Measurements from ENCODE around the gene IL2RA. TPM values are rescaled to one million over a fixed set of nuclear protein-coding genes. Genes with fewer than 3 reads are reported as not detected.

Gene IL2RA
- total and polyA plus RNA-seq, 10 of the 15 experiments (the other 5 are each of a cell fraction or from before 2014, with no cell fraction given) = 2.2 to 6.0 (median 4.9) TPM

- in situ Hi-C loops (cut with MboI) (loop anchor here (5.0 to 10.0 kb wide), 2 partner anchors 72 to 395 kb away; no protein-coding TSS in a partner anchor), intact Hi-C loops (cut with micrococcal nuclease; ENCODE audit: unreplicated experiment) (no loop called here)
- Histone ChIP-seq H3K9me3 (replicated peaks; ENCODE audit: control insufficient read depth, insufficient read depth, low read length) (peaks cover 5% of the 10 kb centered on the region; the same call in 2 of the 3 replicates), H4K20me1 (ENCODE audit: control insufficient read depth, insufficient read depth) (no peaks in the 10 kb centered on the region), H3K27me3 (replicated peaks in 1 of 2; ENCODE audit: control insufficient read depth in 2 of 2, insufficient read depth in 2 of 2, low read length in 1 of 2) (no peaks in the 10 kb centered on the region), H3K79me2 (ENCODE audit: control insufficient read depth, insufficient read depth, low read length) (no peaks in the 10 kb centered on the region), H3K27ac (ENCODE audit: control insufficient read depth, insufficient read depth) (no peak overlapping the region), H2AFZ (ENCODE audit: control insufficient read depth, low read depth, low read length) (no peak overlapping the region), H3K36me3 (ENCODE audit: control insufficient read depth in 2 of 2, insufficient read depth in 2 of 2, low read length in 1 of 2) (no peaks in the 10 kb centered on the region), H3K4me3 (no peak overlapping the region), H3K9ac (ENCODE audit: control insufficient read depth, insufficient read depth, low read length) (no peak overlapping the region), H3K4me2 (ENCODE audit: control insufficient read depth, insufficient read depth) (no peak overlapping the region), H3K4me1 (ENCODE audit: control insufficient read depth, insufficient read depth, low read length) (no peaks in the 10 kb centered on the region)
- ChIA-PET SMC1A (ENCODE audit: uncharacterized antibody, unreplicated experiment) (interaction anchor here (1.0 to 8.2 kb wide), 4 partner anchors 34 to 77 kb away, joined by 4 to 81 read pairs (median 5); no protein-coding TSS in a partner anchor), RAD21 (ENCODE audit: unreplicated experiment) (interaction anchor here (0.7 to 1.2 kb wide), 4 partner anchors 42 to 80 kb away, joined by 3 to 5 read pairs (median 4); no protein-coding TSS in a partner anchor), POLR2A (interaction anchor here (0.5 to 0.9 kb wide), 3 partner anchors 30 to 116 kb away, joined by 3 to 5 read pairs (median 3); partner anchors contain the start of gene IL2RA), CTCF (interaction anchor here (0.9 to 5.4 kb wide), 4 partner anchors 32 to 322 kb away, joined by 3 to 24 read pairs (median 4); partner anchors contain the start of gene IL15RA)
- DNase-seq (ENCODE audit: low read depth, low spot score) (no peak), ATAC-seq (no peak), FAIRE-seq (no peak)
- BruUV-seq (replicated peaks) = no TSS peak
- 71% methylated on average over 4 of the region's 4 CpGs for WGBS (ENCODE audit: insufficient coverage, insufficient replicate concordance, low lambda C conversion rate, missing lambda C conversion rate)
- no peak for TF ChIP-seq CEBPB (IDR thresholded peaks at IDR 0.05; ENCODE audit: borderline replicate concordance in 1 of 2, low read depth in 2 of 2, low read length in 2 of 2)
- no peak for TF ChIP-seq IRF4 (IDR thresholded peaks at IDR 0.05; ENCODE audit: low read depth, low read length)
- TF ChIP-seq, protein P1, sequence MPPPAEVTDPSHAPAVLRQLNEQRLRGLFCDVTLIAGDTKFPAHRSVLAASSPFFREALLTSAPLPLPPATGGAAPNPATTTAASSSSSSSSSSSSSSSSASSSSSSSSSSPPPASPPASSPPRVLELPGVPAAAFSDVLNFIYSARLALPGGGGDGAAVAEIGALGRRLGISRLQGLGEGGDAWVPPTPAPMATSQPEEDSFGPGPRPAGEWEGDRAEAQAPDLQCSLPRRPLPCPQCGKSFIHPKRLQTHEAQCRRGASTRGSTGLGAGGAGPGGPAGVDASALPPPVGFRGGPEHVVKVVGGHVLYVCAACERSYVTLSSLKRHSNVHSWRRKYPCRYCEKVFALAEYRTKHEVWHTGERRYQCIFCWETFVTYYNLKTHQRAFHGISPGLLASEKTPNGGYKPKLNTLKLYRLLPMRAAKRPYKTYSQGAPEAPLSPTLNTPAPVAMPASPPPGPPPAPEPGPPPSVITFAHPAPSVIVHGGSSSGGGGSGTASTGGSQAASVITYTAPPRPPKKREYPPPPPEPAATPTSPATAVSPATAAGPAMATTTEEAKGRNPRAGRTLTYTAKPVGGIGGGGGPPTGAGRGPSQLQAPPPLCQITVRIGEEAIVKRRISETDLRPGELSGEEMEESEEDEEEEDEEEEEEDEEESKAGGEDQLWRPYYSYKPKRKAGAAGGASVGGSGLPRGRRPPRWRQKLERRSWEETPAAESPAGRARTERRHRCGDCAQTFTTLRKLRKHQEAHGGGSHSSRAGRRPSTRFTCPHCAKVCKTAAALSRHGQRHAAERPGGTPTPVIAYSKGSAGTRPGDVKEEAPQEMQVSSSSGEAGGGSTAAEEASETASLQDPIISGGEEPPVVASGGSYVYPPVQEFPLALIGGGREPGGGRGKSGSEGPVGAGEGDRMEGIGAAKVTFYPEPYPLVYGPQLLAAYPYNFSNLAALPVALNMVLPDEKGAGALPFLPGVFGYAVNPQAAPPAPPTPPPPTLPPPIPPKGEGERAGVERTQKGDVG (CRISPR knock-in tag; IDR thresholded peaks at IDR 0.05) = no peak
- no peak for TF ChIP-seq ZNF592 (IDR thresholded peaks at IDR 0.05)
- TF ChIP-seq ZSCAN29 (IDR thresholded peaks at IDR 0.05) = no peak
- no peak for TF ChIP-seq SKIL (IDR thresholded peaks at IDR 0.05; ENCODE audit: low read depth, poor library complexity, severe bottlenecking)
- no peak for TF ChIP-seq ZNF207 (IDR thresholded peaks at IDR 0.05; ENCODE audit: borderline replicate concordance)
- TF ChIP-seq, protein P2, sequence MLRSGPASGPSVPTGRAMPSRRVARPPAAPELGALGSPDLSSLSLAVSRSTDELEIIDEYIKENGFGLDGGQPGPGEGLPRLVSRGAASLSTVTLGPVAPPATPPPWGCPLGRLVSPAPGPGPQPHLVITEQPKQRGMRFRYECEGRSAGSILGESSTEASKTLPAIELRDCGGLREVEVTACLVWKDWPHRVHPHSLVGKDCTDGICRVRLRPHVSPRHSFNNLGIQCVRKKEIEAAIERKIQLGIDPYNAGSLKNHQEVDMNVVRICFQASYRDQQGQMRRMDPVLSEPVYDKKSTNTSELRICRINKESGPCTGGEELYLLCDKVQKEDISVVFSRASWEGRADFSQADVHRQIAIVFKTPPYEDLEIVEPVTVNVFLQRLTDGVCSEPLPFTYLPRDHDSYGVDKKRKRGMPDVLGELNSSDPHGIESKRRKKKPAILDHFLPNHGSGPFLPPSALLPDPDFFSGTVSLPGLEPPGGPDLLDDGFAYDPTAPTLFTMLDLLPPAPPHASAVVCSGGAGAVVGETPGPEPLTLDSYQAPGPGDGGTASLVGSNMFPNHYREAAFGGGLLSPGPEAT (IDR thresholded peaks at IDR 0.05; ENCODE audit: low read depth) = no peak
- TF ChIP-seq FOS (IDR thresholded peaks at IDR 0.05; ENCODE audit: borderline replicate concordance, extremely low read depth, insufficient read length) = no peak
- TF ChIP-seq BACH1 (IDR thresholded peaks at IDR 0.05; ENCODE audit: borderline replicate concordance) = no peak
- TF ChIP-seq SRF (IDR thresholded peaks at IDR 0.05; ENCODE audit: low read depth in 2 of 2, low read length in 2 of 2) = no peak
- TF ChIP-seq RB1 (IDR thresholded peaks at IDR 0.05; ENCODE audit: borderline replicate concordance) = no peak
These were observed 52.2 kb downstream of the IL2RA start for GRCh38 chr10:6009961-6010360.
